ENCODE measurements around the gene MYRF.

Gene MYRF

DNA sequence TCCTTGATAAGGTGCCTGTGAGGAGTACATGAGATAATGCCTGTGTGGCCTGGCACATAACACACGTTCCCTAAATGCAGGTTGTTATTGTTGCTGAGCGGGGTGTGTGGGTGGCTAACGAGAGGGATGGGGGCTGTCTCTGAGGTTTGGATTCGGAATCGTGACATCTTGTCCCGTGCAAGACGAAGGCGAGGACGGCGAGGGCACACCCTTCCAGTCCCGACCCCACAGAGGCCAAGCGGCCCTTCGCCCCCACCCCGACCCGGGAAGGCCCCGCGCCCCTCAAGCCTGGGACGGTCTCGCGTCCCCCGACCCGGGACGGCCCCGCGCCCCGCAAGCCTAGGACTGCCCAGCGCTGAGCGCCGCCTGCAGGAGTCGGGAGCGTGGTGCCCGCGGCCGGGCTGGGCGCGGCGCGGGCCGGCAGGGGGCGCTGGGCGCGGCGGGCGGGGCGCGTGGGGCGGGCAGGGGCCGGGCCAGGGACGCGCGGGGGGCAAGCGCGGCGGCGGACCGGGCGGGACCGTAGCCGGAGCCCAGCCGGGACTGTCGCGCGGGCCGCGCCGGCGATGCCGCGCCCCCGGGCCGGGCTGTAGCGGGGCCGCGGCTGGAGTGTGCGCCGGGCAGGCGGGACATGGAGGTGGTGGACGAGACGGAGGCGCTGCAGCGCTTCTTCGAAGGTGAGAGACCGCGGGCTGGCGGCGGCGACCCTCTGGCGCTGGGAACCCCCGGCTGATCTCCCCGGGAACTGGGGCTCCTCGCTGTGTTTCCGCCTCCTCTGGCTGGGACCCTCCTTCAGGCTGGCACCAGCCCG is at the start of gene MYRF:
Gene MYRF (plus strand): TSS at position 520 of the 808 bp plus-strand sequence. CDS start 109 bp downstream, at position 629.
- no peak for DNase-seq

DNA sequence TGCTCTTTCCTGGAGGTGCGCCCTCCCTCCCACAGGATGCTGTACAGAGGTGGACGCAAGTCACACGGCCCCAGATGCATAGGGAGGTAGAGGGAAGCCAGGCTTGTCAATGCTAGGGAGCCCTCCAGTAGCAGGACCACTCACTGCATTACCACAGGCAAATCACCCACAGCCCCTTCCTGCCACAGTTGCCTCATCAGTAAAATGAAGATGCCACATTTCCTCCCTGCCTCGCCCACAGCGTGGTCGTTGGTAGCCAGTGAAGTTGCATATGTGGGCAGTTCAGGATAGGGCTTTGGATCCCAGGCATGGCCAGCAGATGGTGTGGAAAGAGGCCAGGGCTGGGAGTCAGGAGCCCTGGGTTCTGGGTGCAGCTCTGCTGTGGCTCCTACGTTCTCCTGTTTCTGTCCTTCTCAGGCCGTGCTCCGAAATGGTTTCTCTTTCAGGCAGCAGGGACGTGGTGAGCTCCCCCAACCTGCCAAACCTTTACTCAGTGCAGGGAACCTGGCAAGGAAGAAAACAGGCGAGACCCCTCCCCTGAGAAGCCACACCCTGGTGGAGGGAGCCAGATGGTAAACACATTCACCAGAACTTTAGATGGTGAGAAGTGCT is 49.6 kb upstream of the MYRF start:
- no peak for DNase-seq

DNA sequence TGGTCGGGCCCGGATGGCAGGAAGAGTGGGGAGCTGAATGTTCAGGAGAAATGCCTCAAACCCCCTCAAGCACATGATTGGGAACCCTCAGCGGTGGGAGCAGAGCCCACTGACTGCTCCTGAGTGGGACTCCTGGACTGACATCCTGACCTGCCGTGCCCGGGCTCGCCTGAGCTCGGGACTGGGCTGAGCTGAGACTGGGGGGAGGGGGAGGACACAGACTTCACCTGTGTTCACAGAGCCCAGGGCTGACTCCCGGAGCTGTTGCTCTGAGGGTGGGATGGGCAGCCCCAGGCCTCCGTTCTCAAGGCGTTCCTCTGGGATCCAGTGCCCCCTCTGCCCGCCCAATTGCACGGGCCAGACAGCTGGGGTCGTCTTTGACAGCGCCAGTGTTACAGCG is 47.6 kb upstream of the MYRF start:
- DNase-seq, result no peak

DNA sequence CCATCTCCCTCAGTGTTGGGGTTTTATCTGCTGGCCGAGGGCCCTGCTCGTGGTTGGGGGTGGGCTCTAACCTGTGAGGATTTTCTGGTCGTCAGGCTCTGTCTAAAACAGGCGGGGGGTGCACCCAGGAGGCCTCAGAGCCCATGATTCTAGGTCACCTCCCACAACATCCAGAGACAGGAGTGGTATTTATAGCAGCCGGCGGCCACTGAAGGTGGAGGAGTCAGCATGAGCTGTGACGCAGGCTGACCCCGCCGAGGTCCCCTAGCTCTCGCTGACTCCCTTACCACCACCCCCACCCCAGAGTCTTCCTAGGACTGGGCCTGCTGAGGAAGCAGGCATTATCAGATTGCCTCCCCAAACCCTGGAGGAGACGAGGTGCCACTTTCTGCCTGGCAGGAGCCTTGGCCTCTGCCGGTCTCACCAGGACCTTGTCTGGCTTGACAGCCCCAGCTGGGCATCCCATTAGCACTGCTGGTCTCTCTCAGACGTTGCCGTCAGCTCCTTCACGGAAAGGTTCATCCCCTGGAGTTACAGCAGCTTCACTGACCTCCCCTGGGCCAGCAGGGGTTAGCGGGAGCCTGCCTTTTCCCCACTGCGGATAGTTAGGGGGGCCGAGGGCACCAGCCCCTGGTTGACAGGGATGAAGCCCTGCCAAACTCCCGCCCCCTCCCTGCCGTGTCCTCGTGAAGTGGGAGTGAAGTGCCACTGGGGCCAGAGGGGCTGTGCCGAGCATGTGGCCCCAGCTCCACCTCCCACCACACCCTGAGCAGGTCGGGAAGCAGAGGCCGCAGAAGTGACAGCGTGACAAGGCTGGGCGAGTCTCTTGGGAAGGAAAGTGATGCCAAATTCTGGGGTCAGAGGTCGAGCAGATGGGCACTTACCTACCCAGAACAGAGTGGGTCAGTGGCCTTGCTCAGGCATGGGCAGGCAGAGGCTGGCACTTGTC is 45.7 kb upstream of the MYRF start:
- no peak for DNase-seq

DNA sequence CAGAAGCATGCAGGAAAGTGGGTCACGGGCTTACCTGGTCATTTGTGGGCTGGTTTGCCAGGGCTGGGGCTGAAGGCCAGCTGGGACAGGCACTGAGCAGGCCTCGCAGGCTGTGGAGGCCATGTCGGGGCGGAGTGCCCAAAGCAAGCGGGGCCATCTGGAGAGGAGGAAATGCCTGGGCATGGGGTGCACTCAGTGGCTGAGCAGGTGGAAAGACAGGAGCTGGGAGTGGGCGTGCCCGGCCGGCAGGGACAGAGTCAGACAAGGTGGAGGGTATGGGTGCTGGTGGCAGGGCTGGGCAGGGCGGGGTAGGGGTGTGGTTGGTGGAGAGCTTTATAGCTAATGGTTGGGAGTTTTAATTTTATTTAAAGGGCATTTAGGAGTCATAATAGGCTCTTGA is 44.9 kb upstream of the MYRF start:
- DNase-seq, result no peak

DNA sequence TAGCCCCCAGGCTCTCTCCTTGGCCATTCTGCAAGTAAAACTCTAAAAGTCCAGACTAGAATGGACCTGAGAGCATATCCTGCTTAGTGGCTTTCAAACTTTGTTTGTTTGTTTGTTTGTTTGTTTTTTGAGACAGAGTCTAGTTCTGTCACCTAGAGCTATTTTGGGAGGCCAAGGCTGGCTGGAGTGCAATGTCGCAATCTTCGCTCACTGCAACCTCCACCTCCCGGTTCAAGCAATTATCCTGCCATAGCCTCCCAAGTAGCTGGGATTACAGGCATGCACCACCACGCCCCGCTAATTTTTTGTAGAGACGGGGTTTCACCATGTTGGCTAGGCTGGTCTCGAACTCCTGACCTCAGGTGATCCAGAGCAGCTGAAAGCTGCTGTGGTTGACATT is 43.3 kb upstream of the MYRF start:
- no peak for DNase-seq

DNA sequence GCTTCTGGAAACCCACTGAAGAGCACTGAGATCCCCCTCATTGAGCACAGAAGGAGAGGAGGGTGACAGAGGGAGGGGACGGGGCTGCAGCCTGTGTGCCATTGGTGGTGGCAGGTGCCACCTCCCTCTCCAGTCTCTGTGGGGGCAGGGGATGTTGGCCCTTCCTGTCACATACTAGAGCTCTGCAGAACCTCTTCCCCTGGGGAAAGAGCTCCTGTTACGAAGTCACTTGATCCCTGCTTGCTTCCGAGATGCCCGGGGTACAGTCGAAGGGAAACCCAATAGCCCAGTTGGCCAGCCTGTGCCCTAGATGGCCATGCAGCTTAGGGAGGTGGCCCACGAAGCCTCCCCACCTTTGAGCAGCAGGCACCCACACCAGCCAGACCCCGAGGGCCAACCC is 42.9 kb upstream of the MYRF start:
- no peak for DNase-seq

DNA sequence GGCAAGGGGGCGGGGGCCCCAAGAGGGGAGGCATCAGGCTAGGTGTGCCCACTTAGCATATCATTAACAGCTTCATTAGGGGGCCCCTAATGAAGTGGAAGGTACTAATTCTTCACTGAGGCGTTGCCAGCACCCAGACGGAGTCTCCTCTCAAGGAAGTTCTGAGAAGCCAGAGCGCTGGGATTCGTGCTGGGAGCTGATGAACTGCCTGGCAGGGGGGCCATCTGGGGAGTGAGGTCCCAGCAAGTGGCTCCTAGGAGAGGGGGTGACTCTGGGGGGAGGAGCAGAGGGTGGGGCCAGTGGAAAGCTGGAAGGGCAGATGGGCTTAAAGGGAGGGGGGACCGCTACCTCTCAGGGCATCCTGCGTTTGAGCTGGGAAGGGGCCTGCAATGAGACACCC is 42.4 kb upstream of the MYRF start:
- DNase-seq, result no peak

DNA sequence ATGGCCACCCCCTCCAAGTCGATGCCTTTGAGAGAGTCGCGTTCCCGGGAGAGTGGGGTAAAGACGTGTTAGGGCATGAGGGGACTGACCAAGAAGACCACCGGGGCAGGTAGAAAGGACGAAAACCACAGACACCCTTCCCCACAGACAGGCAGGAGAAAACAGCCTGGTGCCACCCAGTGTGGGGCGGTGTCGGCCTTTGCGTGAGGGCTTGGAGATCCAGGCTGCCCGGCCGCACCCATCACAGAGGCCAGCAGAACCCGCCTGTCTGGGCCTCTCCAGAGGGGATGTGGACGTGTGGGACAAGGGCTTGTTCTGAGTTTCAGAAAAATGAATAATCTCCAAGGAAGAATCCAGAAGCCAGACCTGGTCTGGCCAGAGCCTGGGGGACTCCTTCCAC is 41.4 kb upstream of the MYRF start:
- DNase-seq, result no peak

DNA sequence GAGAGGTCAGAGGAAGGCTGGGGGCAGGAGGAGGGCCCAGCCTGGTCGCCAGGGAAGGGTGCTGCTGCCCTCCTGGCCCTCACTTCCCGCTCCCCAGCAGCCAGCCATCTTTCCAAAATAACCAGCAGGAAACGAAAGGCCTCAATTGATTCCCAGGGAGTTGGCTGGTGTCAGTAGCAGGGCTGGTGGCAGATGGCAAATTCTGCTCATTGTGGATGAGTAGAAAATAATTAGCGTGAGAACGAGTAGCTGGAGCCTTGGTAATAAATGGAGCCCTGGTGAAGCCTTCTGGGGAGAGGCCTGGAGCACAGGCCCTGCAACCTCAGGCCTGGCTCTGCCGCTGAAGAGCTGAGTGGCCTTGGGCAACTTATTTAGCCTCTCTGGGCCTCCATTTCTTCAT is 40.9 kb upstream of the MYRF start:
- DNase-seq, result no peak

DNA sequence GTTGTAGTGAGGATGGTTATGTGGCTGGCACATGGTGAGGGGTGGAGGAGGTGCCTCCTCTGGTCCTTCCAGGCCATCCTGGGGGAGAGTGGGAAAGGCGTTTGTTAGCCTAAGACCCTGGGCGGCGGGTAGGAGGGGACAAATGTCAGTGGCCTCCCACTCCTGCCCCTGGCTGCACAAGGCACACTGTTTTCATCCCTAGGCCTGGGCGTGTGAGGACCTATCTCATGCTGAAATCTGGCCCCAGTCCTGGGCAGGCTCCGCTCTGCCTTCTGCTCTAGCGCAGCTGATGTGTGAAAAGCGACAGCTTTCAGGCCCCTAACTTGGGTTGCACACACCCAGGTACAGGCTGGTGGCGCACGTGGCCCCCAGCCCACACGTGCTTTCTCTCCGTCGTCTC is 40.1 kb upstream of the MYRF start:
- DNase-seq, result no peak

DNA sequence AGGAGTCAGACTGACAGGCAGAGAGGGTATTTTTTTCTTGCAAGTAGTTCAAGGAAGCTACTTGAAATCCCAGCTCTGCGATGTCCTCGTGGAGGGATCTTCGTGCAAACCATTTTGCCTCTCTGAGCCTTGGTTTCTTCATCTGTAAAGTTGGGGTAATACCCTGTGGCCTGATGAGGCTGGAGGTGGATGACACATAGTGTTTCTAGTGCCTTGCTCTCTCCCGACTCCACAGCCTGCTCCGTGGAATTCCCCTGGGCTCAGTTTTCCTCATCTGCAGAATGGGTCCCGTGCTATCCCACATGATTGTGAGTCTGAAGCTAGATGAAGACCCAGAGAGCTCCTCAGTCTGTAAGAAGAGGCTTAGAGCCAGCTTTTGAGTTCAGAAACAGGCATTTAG is 39.6 kb upstream of the MYRF start:
- no peak for DNase-seq

DNA sequence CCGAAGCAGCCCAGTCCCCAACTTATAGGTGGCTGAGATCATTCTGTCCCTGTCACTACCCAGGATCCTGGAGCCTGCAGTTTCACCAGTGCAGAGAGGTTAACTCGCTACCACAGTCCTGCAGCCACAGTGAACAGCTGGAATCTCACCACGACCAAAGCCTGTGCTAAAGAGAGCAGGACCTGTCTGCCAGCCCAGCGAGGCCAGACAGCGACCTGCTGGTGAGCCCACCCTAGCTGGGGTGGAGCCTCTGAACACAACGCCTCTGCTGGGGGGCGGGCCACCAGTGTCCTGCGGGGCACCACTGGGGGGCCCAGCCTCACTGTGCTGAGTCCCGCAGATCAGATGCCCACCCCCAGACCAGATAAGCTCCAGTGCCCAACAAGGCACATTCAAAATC is 39.0 kb upstream of the MYRF start:
- no peak for DNase-seq

DNA sequence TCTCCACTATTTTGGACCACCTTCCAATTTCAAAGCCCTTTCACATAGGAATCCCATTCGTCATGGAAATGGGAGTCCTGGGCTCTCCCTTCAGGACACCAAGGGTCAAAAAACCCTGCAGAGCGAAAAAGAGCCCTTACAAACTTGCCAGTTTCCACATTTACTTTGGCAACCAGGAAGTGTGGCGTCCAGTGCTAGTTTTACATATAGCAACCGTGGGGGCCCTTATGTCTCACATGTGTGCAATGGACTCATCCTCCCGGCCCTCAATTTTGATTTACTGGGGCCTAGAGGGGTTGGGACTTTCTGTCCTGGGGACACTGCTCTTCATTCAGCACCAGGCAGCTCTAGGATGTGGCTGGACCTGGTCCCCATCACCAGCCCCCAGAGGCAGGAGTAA is 38.5 kb upstream of the MYRF start:
- no peak for DNase-seq

DNA sequence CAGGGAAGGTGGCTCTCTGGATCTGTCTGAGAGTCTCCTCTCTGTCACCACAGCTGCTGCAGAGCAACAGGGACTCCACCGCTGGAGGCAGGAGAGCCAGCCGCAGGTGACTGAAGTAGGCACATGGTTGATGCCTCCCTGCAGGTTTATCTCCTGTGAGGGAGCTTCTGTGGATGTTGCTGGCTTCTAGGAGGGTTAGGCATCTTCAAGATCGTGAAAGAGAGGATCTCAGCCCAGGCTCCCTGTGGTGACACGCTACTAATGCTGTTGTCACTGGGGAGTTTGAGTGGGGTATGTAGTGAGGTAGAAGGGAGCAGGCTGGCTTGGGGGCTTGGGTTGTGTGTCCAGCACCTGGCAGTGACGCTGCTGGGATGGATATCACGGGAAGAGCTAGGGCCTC is 38.1 kb upstream of the MYRF start:
- DNase-seq, result no peak

DNA sequence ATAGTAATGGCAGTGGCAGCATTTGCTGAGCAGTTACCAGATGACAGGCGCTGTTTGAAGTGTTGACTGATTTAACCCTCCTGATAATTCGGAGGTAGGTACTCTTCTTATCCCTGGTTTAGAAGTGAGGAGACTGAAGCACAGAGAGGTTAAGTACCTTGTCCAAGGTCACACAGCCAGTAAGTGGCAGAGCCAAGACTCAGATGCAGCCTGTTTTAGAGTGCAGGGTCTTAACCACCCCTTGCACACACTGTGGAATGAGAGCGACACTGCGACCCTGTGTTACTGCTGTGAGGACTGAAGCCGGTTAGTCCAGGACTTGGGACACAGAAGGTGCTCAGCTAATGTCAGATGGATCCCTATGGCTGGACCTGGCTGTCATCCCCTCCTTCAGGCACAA is 37.5 kb upstream of the MYRF start:
- DNase-seq, result no peak

DNA sequence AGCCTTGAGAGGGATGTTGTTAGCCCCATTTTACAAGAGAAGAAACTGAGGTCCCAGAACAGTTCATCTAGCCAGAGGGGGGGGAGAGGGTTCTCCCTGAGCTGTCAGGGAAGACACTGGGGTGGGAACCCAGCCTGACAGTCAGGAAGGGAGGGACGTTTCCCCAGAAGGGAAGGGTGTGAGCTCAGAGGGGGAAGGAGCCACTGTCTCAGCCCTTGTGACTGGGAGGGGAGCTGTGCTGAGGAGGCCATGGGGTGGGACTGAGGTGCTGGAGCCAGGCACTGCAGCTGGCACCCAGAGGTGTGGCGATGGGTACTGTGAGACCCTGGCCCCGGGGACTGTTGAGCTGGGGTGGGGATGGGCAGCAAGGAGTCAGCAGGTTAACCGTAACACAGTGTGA is 36.6 kb upstream of the MYRF start:
- no peak for DNase-seq

DNA sequence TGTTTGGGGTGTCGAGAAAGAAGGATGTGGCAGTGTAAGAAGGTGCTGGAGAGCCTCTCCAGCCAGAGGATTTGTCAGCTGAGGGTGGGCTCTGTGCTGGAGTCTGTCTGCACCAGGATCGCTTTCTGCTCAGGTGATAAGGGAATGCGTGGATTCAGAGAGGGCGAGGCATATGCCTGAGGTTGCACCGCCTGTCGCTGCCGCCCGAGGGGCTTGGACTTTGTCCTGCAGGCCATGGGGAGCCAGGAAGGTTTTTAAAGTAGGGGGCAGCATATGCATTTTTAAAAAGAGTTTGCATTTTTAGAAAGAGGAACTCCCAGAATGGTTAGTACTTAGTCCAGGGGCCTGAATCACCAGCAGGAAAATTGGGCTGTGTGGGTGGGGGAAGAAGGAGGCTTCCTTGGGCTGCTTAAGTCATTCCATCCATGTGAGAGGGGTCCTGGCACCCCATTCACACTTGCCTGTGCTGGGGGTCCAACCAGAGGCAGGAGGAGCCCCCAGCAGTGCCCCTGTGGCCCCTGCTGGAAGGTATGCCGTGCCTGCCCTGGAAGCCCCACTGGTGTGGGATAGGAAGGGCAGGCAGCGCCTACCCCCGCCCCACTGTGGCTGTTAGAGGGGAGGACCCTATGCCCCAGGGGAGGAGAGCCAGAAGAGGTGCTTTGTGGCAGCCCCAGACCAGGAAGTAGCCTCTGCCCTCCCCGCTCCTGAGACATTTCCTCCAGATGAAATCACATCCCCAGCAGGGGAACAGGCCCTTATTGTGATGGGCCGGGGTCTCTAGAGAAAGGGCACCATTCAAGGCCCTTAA is 35.8 kb upstream of the MYRF start:
- no peak for DNase-seq

DNA sequence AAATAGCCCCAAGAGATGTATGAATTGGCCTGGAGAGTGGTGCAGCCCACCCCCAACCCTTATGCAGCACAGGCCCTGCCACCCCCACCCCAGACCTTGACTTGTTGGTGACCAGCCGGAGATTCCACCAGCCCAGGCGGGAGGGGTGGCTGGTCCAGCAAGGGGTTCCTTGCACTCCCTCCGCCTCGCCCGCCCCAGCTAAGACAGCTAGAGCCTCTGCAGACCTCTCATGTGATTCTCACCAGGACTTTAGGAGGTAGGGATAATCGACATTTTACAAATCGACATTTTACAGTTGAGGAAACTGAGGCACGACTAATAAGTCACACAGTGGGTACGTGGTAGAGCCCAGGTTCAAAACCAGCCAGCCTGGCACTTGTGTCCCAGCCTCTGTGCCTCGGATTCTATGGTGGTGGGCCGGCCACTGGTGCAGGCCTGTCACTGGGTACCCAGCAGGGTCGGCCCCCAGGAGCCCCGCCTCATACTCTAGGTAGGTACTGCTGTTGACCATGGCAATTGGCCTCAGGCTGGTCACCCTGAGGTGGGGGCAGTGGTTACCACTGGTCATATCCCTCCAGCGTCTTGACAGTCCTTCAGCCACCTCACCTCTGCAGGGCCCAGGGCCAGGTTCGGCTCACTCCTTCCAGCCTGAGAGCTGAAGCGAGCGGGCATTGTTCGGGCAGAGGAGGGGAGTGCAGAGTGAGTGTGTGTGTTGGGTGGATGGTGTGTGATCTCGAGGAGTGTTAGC is 35.0 kb upstream of the MYRF start:
- no peak for DNase-seq

DNA sequence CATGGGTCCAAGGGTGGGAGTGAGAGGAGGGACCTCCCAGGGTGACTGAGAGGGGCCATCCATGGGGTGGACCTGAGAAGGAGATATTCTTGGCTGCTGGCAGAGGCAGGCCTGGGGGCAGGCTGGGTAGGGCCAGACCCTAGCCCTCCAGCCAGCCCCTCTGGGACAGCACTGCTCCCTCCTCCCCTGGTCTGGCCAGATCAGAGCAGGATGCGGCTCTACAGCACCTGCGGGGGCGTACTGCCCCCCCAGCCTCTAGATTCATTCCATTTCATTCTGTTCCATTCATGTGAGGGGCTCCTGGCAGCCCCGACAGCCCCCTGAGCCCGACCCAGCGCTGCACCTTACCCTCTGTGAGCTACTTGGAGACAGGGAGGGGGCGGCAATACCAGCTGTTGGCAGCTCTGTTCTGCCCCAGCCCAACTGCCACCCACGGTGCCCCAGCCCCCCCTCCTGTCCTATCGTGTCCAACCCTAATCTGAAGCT is 34.3 kb upstream of the MYRF start:
- no peak for DNase-seq

DNA sequence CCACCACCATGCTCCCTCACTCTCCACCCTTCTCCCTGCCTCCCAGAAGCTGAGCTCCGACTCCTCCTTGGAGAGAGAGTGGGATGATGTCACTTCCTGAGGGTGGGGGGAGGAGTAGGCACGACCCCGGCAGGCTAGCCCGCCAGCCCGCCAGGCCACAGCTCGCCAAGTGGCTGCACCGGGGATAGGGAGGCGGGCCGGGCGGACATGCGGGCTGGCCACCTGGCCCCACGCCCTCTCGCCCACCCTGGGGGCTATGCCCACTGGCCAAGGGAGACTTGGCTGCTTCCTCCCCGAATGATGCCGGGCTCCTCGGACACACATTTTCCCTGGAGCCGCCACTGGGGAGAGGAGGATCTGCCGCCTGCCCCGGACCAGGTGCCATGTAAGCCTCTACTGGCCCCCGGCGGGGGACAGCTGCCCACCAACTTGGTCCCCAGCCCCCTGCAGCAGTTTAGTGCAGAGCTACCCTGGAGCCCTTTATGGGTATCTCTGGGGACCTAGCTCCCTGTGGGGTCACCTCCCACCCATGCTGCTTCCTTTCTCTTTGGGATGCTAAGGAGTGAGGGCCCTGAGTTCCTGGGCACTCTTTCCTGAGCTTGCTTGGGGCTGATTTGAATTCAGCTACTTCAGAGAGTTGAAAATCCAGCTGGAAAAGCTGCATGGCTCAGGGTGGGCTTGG is 33.7 kb upstream of the MYRF start:
- no peak for DNase-seq

Data from NCI-H1048 (cell line).